SU-DHL-6 (cell line): Measurements from ENCODE around the gene ADCY7.

ENCODE experiments used
- H2AFZ ChIP-seq: fragments of 200-600 bp; sonication (generic); 2 replicates; pipeline ENCODE4 v1.6.1; 2014; ENCODE audit warnings: low read depth, mild to moderate bottlenecking, moderate library complexity, mixed read lengths, antibody characterized with exemption, low read length; ENCODE audit not compliant: severe bottlenecking
- H3F3A ChIP-seq: fragments of 200-600 bp; shearing (Covaris generic); 2 replicates; pipeline ENCODE4 v1.6.0; 2016; ENCODE audit warnings: antibody characterized with exemption, mild to moderate bottlenecking; ENCODE audit not compliant: insufficient read depth
- H3K27ac ChIP-seq: fragments of 200-600 bp; sonication (generic); 2 replicates; pipeline ENCODE4 v1.5.1; 2016; ENCODE audit warnings: low read depth, mild to moderate bottlenecking, low read length, moderate library complexity, mixed read lengths
- H3K27me3 ChIP-seq: fragments of 200-600 bp; sonication (generic), shearing (Covaris generic); 2 replicates; pipeline ENCODE4 v1.6.0; 2014; ENCODE audit warnings: mild to moderate bottlenecking, low read length
- H3K36me3 ChIP-seq: fragments of 200-600 bp; sonication (generic); 2 replicates; pipeline ENCODE4 v1.6.1; 2014; ENCODE audit warnings: mild to moderate bottlenecking, low read length, mixed read lengths
- H3K4me2 ChIP-seq: fragments of 300-600, 200-600 bp; shearing (Covaris generic), sonication (generic); 2 replicates; pipeline ENCODE4 v1.6.0; 2014; ENCODE audit warnings: low read length, low read depth, mild to moderate bottlenecking; ENCODE audit not compliant: poor library complexity, severe bottlenecking
- H3K4me3 ChIP-seq: fragments of 200-600 bp; sonication (generic); 2 replicates; pipeline ENCODE4 v1.5.1; 2014; ENCODE audit warnings: antibody characterized with exemption, low read length, mild to moderate bottlenecking, mixed read lengths; ENCODE audit not compliant: insufficient read depth, poor library complexity, severe bottlenecking
- H3K79me2 ChIP-seq: fragments of 200-600 bp; sonication (generic); 2 replicates; pipeline ENCODE4 v1.6.1; 2014; ENCODE audit warnings: mild to moderate bottlenecking, low read length, moderate library complexity; ENCODE audit not compliant: insufficient read depth
- H3K9ac ChIP-seq: fragments of 200-600 bp; sonication (generic); 2 replicates; pipeline ENCODE4 v1.7.0; 2014; ENCODE audit warnings: mild to moderate bottlenecking, low read length
- H3K9me2 ChIP-seq: fragments of 200-600 bp; sonication (generic); replicated peaks from 2 replicates; pipeline ENCODE4 v1.6.1; 2014; ENCODE audit warnings: low read length; ENCODE audit not compliant: insufficient read depth
- H3K9me3 ChIP-seq: fragments of 200-600 bp; sonication (generic); 2 replicates; pipeline ENCODE4 v1.6.1; 2014; ENCODE audit warnings: low read length, mixed read lengths; ENCODE audit not compliant: insufficient read depth
- H4K20me1 ChIP-seq: fragments of 200-600 bp; sonication (generic); 2 replicates; pipeline ENCODE4 v1.6.1; 2014; ENCODE audit warnings: low read depth, mild to moderate bottlenecking, antibody characterized with exemption, low read length, moderate library complexity, mixed read lengths
- CTCF ChIP-seq: fragments of 200-600 bp; sonication (generic); IDR thresholded peaks from one replicate; pipeline ENCODE4 v1.5.1; 2017; ENCODE audit warnings: antibody characterized with exemption, mild to moderate bottlenecking, low read length, moderate library complexity; ENCODE audit not compliant: insufficient read depth, poor library complexity, severe bottlenecking
- EZH2phosphoT487 ChIP-seq: fragments of 200-600 bp; sonication (generic), shearing (Covaris generic); conservative IDR thresholded peaks from 2 replicates; pipeline ENCODE4 v1.6.1; 2018; ENCODE audit warnings: mild to moderate bottlenecking, antibody characterized with exemption, low read length, moderate library complexity, mixed read lengths

The ADCY7 gene

GRCh38 chr16:50318796-50319578 is 52.6 kb downstream of the ADCY7 start:
- no peaks in the 10 kb centered on the region for H3K27me3 ChIP-seq
- no peak overlapping the region for H3K4me2 ChIP-seq
- TF ChIP-seq CTCF (no peak), EZH2phosphoT487 (no peak)
- no peaks in the 10 kb centered on the region for H3K9me3 ChIP-seq
- H3K9ac ChIP-seq: no peak overlapping the region
- H3F3A ChIP-seq: peaks cover 5% of the 10 kb centered on the region; the same call in 1 of the 2 replicates
- no peak overlapping the region for H3K4me3 ChIP-seq
- peaks cover 45% of the 10 kb centered on the region for H3K36me3 ChIP-seq
- H4K20me1 ChIP-seq: no peaks in the 10 kb centered on the region
- no peaks in the 10 kb centered on the region for H3K9me2 ChIP-seq
- H3K27ac ChIP-seq: no peak overlapping the region
- no peak overlapping the region for H2AFZ ChIP-seq
- H3K79me2 ChIP-seq: no peaks in the 10 kb centered on the region

GRCh38 chr16:50320310-50320709 is 54.0 kb downstream of the ADCY7 start:
- H3K79me2 ChIP-seq: no peaks in the 10 kb centered on the region
- peaks cover 52% of the 10 kb centered on the region for H3K36me3 ChIP-seq
- H3K4me2 ChIP-seq: no peak overlapping the region
- H3K9me3 ChIP-seq: no peaks in the 10 kb centered on the region
- no peaks in the 10 kb centered on the region for H4K20me1 ChIP-seq
- peaks cover 5% of the 10 kb centered on the region; the same call in 1 of the 2 replicates for H3F3A ChIP-seq
- H2AFZ ChIP-seq: no peak overlapping the region
- no peak for TF ChIP-seq CTCF
- no peak for TF ChIP-seq EZH2phosphoT487
- no peak overlapping the region for H3K9ac ChIP-seq
- H3K9me2 ChIP-seq: no peaks in the 10 kb centered on the region
- no peak overlapping the region for H3K4me3 ChIP-seq
- H3K27ac ChIP-seq: no peak overlapping the region
- H3K27me3 ChIP-seq: no peaks in the 10 kb centered on the region

GRCh38 chr16:50322333-50322732 is 56.0 kb downstream of the ADCY7 start:
- H4K20me1 ChIP-seq: no peaks in the 10 kb centered on the region
- H3K9ac ChIP-seq: no peak overlapping the region
- H2AFZ ChIP-seq: no peak overlapping the region
- H3K79me2 ChIP-seq: no peaks in the 10 kb centered on the region
- no peak overlapping the region for H3K27ac ChIP-seq
- no peak overlapping the region for H3K4me2 ChIP-seq
- H3K9me2 ChIP-seq: no peaks in the 10 kb centered on the region
- no peak overlapping the region for H3K4me3 ChIP-seq
- H3K9me3 ChIP-seq: no peaks in the 10 kb centered on the region
- H3K27me3 ChIP-seq: no peaks in the 10 kb centered on the region
- TF ChIP-seq EZH2phosphoT487 (no peak), CTCF (no peak)
- peaks cover 5% of the 10 kb centered on the region; the same call in 1 of the 2 replicates for H3F3A ChIP-seq
- H3K36me3 ChIP-seq: peaks cover 54% of the 10 kb centered on the region
